HG02763 (cell line): Measurements from ENCODE around the gene SLC38A10.
A peak's percentile ranks its signal among the peaks of the same experiment; 100 is the strongest.
"Not testable (repeated sequence)": the region's sequence is repeated elsewhere in the genome, so short reads cannot be mapped to it uniquely, and the experiment has no call there.

ENCODE experiments used
- ATAC-seq: cut with Tn5 transposase; IDR thresholded peaks from one replicate; pipeline ENCODE4 v1.9.1; 2021; ENCODE audit warnings: mild to moderate bottlenecking, moderate library complexity; ENCODE audit not compliant: unreplicated experiment

SLC38A10 gene

DNA sequence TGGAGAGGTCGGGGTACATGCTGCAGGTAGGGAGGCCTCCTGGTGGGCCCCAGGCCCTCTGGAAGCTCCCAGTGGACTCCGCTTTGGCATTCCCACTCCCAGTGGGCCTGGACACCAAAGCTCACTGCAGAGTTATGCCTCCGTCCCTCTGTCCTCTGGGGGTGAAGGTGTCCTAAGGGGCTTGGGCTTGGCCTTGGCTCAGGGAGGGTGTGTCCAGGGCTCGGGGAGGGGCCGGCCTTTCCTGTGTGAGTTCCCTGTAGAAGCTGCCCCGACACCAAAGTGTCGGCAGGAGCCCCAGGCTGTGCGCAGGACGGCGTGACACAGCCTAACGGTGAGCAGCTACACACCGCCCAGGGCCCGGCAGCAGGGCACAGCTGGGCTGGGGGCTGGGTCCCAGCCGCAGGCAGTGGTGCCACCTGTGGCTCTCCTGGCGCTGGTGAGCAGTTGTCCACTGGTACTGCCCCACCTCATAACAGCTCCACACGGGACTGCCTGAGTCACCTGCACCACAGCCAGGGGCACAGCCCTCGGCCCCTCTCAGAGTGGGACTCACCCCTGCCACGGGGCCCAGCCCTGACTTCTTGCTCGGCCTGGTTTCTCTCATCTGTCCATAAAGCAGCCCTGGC lies 62.4 kb downstream of the SLC38A10 start:
- no peak for ATAC-seq

DNA sequence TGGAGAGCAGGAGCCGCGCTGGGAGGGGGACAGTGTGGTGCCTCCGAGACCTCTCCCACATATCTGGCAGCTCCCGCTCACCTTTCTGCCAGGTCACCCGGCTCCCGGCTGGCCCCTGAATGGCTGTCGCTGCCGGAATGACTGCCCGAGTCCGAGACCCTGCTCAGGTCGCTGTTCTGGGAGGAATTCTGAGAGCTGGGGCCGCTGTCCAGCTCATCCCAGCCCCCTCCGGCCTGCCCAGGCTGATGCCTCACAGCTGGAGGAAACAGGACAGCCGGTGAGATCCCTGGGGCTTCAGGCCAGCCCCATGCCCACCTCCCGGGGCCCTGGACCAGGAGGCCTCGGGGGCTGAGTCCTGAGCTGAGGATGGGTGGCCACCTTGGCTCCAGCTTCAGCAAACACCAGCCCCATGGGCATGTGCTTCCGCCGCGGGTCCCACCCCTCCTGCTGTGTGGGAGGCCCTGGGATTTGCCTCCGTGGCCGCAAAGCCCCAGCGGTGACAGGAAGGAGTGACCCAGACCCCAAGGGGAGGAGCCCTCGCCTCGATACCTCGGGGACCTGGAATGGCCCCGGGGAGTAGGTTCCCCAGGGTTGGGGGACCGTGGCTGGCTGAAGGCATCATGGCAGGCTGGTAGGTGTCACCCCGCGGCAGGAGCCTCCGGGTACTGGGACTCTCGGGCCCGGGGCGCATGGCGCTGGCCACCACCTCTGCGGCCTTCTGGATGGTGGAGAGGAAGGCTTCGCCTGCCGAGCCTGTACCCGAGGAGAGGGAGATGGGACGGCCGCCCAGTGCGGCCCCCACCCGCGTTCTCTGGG lies 63.1 kb downstream of the SLC38A10 start:
- ATAC-seq: no peak

DNA sequence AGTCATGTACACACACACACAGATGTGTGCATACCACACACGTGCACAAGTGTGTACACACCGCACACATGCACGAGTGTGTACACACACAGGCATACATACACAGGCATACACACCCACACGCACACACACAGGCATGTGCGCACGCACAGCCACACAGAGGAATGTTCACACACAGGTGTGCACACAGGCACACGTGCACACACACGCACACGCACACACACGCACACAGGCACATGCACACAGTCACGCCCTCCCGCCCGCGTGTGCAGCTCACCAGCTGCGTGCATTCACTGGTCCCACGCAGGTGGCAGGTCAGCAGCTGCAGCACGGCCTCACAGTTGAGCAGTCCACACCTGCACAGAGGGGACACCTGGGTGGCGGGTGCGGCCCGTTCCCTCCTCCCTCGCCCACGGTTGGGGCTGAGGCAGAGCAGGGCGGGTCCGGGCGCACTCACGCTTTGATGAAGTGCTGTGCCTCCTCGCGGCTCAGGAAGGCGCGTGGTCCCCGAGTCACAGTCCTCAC lies 63.9 kb downstream of the SLC38A10 start:
- no peak for ATAC-seq

DNA sequence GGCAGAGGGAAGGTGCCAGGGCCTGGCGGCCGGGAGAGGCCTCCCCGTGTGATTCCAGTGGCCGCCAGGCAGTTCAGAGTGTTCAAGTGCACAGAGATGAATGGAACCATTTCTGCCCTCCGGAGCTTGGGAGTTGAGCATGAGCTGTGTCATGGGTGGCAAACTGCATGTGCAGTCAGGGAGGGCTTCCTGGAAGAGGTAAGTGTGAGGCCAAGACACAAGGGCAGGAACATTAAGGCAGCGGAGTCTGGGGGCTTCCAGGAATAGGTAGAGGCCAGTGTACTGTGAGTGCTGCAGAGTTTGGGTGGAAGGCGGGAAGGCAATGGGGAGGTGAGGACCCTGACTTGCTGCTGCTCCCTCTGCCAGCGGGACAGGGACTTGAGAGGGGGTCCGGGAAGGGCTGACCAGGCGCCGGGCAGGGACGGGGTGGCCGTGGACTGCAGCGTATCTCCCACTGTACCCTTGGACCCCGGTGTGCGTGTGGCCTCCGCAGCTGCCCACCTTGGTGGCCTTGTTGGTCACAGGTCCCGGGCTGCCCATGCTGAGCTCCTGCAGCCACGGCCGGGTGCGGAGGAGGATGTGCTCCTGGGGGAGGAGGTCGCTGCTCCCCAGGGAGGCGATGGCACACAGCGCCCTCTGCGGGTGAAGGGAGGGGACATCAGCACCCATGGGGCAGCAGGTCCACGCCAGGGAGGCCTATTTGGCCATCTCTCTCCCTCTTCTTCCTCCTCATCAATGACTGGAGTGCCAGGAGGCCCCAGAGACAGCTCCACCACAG lies 64.9 kb downstream of the SLC38A10 start:
- no peak for ATAC-seq

DNA sequence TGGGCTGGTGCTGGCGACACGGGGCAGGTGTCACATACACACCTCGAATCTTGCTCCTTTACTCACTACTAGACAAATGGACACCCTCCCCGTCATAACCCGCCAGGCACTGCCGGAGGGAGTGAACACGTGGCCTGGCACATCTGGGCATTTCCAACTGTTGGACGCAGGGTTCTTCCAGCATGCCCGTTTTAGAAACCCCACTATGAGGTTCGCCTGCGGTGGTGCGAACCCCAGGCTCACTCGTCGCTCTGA lies 65.5 kb downstream of the SLC38A10 start:
- no peak for ATAC-seq

DNA sequence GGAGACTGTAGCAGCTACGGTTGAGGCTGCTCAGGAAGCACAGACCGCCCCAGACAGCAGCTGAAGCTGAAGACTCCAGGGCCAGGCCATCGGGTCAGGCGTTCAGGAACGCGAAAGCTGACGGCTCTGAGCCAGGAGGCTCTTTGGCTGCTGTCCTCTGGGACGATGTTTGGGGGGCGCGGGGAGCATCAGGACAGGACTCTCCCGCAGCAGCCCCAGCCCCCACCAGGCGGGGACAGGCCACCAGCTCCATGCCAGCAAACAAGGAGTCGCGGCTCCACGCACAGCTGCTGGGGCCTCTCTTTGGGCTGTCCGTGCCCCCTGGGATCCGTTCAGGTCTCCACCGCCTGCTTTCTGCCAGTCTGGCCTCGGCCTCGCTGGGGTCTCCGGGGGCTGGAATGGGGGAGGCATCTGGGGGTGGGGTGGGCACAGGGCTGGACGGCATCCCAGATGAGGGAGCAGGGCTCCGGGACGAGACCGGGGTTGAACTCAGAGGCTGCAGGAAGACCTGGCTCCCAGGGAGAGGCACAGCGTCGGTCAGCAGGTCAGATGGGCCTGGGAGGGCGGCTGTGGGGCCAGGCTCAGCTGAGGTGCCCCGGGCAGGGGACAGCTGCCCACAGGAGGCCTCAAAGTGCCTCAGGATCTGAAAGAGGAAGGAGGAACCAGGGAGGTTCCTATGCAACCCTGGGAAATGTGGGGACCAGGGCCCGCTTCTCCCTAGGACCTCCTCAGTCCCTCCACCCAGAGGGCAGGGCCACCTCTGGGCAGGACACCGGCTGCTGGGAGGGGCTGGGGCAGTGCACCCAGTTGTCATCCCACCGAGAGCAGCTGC lies 66.1 kb downstream of the SLC38A10 start:
- no peak for ATAC-seq

DNA sequence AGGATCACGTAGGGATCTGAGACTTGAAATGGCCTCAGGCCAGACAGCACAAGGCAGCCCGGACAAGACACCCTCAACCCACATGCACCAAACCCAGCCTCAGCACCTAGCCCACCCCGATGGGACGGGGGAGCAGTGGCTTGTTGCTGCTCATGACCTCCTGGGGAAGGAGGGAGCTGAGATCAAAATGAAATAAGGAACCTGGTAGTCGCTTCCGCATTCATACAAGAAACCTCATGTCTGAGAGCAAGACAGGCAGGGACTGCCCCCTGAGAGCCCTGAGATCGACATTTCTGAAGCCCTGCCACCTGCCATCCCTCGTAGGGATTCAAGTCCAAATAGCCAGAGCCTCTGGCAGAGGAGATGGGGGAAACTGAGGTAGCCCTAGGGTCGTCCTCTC lies 66.7 kb downstream of the SLC38A10 start:
- ATAC-seq: no peak

DNA sequence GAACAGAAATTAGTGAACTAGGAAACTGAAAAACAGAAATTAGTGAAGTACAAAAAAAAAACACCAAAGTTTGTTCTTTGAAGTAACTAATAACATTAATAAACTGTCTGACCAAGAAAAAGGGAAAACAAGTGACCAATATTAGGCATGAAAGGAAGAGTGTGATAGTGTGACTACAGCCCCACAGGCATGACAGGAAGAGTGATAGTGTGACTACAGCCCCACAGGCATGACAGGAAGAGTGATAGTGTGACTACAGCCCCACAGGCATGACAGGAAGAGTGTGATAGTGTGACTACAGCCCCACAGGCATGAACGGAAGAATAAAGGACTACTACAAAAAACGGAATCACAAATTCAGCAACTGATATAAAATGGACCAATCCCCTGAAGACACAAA lies 67.5 kb downstream of the SLC38A10 start:
- not testable (repeated sequence) for ATAC-seq

DNA sequence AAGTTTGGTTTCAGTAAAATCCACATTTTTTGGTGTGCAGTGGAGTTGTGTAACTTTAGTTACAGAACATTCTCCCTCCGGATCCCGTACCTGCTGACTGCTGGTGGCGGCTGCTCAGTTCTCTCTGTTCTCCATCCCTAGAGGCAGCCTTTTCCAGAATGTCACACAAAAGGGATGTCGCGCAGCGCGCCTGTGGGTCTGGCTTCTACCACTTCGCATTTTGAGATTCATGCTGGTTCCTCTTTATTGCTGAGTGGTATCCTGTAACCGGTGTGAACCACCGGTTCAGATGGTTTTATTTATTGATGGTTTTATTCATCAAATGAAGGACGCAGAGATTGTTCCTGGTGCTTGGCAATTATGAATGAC lies 71.4 kb downstream of the SLC38A10 start:
- ATAC-seq: no peak

DNA sequence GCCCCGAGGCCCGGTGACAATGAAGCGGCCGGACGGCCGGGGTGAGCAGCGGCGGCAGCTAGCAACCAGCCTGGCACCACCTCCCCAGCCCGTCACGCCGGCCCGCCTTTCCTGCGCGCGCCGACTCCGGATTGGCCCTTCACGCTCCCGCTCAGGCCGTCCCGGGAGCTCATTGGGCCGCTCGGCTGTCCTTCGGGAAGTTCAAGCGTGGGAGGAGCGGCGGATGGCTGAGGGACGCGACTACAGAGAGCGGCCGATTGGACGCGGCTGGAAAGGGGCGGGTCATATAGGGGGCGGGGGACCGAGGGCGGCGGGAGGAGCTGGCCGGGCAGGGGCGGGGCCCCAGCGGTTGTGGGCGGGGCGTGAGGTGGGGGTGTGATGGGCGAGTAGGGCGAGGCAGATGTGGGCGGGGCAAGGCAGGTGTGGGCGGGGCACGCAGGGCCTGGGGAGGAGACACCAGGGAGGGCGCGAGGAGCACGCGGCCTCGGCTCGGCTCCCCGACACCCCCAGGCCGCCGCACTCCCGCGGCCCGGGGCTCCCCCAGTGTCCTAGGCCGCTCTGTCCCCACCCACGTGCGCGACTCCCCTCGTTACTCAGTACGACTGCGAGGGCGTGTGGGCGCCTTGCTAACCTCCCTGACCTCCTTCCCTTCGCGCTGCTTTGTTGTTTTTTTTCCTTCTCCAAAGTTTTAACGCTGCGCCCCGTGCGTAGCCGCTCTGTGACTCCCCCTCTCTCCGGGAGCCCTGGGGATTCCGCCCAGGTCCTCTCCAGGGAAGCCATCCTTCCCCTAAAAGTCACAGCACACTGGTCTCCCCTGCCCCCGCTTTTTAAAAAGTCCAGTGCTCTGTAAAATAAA lies 72.0 kb downstream of the SLC38A10 start, which contains the start of gene CEP131:
TSS of gene CEP131 (minus strand) at position 60 of the 856 bp plus-strand sequence. CDS start 2,909 bp downstream, outside the sequence.
- ATAC-seq: peak; percentile 92

DNA sequence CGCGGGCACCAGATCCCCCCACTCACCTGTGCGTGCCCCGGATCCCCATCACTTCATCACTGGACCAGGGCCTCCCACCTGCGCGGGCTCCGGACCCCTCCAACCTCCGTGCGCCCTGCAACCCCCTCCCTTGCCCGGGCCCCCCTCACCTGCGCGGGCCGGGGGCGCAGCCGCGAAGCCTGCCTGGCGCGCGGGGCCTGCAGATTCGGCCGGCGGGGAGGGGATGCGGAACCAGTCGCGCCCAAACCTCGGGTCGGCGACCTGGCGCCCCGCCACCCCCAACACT lies 72.5 kb downstream of the SLC38A10 start:
- no peak for ATAC-seq

DNA sequence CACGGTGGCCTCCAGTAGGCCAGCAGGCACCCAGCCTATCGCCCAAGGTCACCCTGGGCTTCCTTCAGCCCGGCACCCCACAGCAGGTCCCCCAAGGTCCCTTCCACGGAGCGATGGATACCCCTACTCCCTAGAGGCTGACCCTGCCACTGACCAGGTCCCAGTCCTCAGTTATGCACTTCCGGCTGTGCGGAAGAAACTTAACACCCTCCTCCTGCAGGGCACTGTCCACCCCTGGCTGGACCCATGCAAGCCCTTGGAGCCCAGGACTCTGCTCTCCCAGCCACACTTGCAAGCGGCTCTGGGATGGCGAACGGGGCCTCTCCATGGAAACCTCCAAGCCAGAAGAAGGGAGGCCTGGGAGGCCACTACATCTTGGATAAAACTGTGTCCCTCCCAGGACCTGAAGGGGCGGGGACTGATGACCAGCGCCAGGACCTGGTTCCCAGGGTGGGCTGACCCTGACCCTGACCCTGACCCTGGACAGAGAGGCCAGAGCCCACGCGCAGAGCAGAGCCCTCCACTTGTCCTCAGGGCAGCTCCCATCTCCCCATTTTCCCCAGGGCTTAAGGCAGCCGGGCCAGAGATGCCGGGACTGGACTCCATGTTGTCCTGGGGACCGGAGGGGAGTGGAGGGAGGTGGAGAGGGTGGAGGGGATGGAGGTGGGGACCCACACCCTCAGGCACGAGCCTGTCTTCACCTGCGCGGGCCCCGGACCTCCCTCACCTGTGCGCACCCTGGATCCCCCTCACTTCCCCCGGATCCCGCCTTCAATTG lies 73.1 kb downstream of the SLC38A10 start:
- ATAC-seq: no peak

DNA sequence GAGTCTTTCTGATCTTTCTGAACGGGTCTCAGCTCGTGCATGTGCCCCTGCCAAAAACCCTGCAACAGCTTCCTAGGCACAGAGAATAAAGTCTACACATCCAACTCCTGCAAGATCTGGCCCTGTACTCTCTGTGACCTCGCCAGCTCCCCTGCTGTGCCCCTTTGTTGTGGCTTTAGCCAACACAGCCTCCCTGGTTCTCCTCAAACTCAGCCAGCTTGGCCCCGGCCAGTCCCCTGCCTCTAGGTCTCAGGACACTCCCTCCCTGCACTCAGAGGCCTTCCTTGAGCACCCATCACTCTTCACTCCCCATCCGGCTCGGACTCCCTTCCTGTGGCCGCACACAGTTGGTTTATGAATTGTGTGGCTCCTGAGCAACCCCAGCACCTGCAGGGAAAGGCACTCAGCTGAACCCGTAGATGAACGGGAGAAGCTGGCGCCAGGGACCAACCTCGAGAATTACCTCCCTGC lies 73.7 kb downstream of the SLC38A10 start:
- no peak for ATAC-seq

DNA sequence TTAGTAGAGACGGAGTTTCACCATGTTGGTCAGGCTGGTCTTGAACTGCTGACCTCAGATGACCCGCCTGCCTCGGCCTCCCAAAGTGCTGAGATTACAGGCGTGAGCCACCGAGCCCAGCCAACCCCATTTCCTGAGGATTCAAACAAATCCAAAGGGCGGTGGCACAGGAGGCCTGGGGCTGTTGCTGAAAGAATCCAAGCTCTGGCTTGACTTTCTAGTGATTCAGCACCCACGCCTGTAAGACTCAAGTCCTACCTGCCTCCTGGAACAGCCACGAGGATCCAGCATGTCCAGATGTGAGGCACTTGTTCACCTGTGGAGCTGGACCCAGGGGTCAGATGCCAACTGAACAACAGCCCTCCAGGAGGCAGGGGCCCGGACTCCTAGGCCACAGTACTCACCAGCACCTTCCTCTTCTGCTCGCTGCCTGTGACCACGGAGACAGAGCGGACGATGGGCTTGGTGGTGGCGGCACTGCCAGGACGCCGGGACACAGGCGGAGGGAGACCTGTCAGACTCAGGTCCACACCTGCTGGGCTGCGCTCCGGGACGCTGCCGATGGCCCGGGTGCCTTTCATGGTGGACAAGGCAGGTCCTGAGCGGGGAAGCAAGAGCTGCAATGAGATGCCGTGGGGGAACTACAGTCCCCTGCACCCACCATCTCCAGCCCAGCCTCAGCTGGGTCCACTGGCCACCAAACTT lies 75.5 kb downstream of the SLC38A10 start:
- no peak for ATAC-seq

DNA sequence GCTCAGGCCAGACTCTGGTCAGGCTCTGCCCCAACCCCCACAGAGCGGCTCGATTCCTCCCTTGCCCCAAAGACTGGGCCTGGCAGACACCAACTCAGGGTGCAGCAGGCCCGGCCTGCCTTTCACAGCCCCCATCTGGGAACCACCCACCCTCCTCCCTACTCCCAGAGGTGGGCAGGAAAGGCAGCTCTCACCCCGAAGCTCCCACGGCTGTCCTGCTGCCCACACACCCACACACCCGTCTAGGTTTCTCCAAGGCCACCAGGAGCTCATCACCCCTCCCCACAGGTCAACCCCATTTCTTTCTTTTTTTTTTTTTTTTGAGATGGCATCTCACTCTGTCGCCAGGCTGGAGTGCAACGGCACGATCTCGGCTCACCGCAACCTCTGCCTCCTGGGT lies 76.1 kb downstream of the SLC38A10 start:
- no peak for ATAC-seq

DNA sequence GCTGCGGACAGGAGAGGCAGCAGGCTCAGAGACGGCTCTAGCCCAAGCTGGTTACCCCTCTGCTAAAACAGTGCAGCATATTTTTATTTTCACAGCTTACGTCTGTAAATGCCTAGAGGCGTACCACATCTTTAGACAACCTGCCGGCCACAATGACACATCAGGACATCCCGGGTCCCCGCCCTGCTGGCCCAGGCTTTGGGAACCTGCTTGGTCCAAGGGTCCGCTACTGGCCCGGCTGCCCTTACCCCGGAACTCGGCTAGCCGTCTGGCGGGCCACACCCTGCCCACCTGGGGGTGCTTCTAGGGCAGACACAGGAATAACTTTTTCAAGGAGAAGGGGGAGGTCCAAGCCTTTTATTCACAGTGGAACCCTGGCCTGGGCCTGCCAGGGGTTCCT lies 76.6 kb downstream of the SLC38A10 start:
- ATAC-seq: no peak

DNA sequence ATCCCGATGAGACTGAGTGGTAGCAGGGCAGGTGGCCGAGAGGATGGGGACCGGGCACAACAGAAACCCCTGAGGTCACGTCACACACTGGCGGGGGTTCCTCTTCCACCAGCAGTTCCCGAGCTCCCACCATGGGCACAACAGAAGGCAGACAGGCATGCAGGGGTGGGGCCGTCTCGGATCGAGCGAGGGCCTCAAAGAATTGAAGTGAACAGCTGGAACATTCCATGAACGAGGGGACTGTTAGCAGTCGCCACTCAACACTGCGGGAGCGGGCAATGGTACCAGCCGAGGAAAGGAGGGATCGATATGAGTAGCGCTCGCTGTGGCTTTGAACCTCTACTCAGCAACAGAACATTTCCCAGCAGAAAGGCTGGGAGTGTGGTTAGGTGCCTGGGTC lies 77.6 kb downstream of the SLC38A10 start:
- no peak for ATAC-seq

DNA sequence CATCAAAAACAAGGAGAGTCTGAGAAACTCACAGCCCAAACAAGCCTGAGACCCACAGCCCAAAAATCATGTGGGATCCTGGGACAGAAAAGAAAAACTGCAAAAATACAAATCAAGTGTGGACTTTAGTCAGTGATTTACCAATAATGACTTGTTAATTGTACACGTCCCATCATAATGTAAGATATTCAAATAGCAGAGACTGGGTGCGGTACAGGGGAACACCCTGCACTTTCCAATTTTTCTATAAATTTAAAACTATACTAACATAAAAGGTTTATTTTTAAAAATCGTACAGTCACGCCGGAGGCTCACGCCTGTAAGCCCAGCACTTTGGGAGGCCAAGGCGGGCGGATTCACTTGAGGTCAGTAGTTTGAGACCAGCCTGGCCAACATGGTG lies 81.1 kb downstream of the SLC38A10 start:
- ATAC-seq: no peak

DNA sequence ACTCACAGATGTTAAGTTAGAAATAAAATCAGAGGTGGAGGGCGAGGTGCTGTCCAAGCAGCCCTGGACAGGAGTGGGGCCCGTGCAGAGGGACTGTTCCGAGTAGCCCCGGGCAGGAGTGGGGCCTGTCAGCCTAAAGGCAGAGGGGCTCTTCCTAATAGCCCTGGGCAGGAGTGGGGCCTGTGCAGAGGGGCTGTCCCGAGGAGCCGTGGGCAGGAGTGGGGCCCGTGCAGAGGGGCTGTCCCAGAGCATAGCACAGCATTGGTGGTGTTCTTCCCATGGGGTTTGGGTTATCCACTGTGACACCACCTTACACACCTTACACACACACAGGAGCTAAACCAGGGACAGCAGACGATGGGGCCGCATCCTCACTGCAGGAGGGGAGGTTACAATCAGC lies 82.7 kb downstream of the SLC38A10 start:
- no peak for ATAC-seq
